Right atrium auricular region (tissue), 2 donors: ENCODE data around the gene SCARB1. TPM values are rescaled to one million over a fixed set of nuclear protein-coding genes. Genes with fewer than 3 reads are reported as not detected.

Experiments used
- DNase-seq: peaks from one replicate; pipeline ENCODE4 v3.0.0-alpha.2; 2019; ENCODE audit warnings: low spot score
- H3K27ac ChIP-seq, 2 donors: fragments of 200-600 bp; sonication (generic); 1 replicate in 1 of 2; 2 replicates in 1 of 2; pipeline ENCODE4 v1.5.1; 2016 to 2019
- H3K27me3 ChIP-seq, 2 donors: fragments of 200-600 bp; sonication (generic); one replicate each; pipeline versions ENCODE4 v1.5.1 to v1.6.0; 2017 to 2019
- H3K36me3 ChIP-seq: fragments of 200-600 bp; sonication (generic); one replicate; pipeline ENCODE4 v1.5.1; 2016
- H3K4me1 ChIP-seq, 2 donors: fragments of 200-600 bp; sonication (generic); one replicate each; pipeline versions ENCODE4 v1.5.1 to v1.6.0; 2017 to 2019
- H3K4me3 ChIP-seq, 2 donors: fragments of 200-600 bp; sonication (generic); 1 replicate in 1 of 2; 2 replicates in 1 of 2; pipeline ENCODE4 v1.5.1; 2017 to 2019; ENCODE audit warnings: mild to moderate bottlenecking in 1 of 2, moderate library complexity in 1 of 2
- H3K9me3 ChIP-seq, 2 donors: fragments of 200-600 bp; sonication (generic); one replicate each; pipeline ENCODE4 v1.5.1; 2019
- total RNA-seq, 2 donors: library from RNA; depleted of rRNA; stranded (reverse); fragments of >200 nt; gene quantifications; one replicate each; pipeline ENCODE4 v1.1.0, GENCODE V29; 2016
- TF ChIP-seq, protein P1 (sequence below), 2 donors: fragments of 200-600 bp; sonication (generic); IDR thresholded peaks; one replicate each; pipeline ENCODE4 v1.5.1; 2019; ENCODE audit warnings: antibody characterized with exemption in 2 of 2

The SCARB1 gene
- total RNA-seq, 2 donors from 2014 or later, result 14.9 to 22.6 TPM

DNA sequence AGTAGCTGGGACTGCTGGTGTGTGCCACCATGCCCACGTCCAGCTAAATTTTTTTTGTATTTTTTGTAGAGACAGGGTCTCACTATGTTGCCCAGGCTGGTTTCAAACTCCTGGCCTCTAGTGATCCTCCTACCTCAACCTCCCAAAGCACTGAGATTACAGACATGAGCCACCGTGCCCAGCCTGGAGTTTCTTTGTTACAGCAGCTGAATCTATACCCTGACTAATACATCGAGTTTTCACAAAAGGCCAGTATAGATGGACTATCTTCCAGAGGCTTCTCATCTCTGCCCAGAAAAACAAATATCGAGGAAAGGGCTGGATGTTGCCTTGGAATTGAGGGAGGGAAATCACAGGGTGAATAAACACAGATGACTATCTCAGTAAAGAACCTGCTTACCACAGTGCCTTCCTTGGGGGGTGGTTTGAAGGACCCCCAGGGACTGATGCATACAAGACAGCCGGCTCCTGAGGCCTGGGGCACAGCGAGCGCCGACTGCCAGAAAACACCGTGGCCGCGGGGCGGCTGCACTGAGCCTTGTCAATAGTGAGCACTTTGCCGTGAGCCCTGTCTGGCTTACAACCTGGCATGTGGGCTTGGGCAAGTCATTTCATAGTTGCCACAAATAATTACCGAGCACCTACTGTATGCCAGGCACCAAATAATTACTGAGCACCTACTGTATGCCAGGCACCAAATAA is 111.9 kb downstream of the SCARB1 start:
- Histone ChIP-seq H3K9me3 (no peaks in the 10 kb centered on the region), H3K36me3 (no peaks in the 10 kb centered on the region), H3K27ac (no peak overlapping the region), H3K27me3 (no peaks in the 10 kb centered on the region), H3K4me1 (peaks cover 0 to 40% of the 10 kb centered on the region in 2 donors), H3K4me3 (no peak overlapping the region)
- DNase-seq, result no peak
- TF ChIP-seq, protein P1, sequence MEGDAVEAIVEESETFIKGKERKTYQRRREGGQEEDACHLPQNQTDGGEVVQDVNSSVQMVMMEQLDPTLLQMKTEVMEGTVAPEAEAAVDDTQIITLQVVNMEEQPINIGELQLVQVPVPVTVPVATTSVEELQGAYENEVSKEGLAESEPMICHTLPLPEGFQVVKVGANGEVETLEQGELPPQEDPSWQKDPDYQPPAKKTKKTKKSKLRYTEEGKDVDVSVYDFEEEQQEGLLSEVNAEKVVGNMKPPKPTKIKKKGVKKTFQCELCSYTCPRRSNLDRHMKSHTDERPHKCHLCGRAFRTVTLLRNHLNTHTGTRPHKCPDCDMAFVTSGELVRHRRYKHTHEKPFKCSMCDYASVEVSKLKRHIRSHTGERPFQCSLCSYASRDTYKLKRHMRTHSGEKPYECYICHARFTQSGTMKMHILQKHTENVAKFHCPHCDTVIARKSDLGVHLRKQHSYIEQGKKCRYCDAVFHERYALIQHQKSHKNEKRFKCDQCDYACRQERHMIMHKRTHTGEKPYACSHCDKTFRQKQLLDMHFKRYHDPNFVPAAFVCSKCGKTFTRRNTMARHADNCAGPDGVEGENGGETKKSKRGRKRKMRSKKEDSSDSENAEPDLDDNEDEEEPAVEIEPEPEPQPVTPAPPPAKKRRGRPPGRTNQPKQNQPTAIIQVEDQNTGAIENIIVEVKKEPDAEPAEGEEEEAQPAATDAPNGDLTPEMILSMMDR (IDR thresholded peaks at IDR 0.05), result no peak

DNA sequence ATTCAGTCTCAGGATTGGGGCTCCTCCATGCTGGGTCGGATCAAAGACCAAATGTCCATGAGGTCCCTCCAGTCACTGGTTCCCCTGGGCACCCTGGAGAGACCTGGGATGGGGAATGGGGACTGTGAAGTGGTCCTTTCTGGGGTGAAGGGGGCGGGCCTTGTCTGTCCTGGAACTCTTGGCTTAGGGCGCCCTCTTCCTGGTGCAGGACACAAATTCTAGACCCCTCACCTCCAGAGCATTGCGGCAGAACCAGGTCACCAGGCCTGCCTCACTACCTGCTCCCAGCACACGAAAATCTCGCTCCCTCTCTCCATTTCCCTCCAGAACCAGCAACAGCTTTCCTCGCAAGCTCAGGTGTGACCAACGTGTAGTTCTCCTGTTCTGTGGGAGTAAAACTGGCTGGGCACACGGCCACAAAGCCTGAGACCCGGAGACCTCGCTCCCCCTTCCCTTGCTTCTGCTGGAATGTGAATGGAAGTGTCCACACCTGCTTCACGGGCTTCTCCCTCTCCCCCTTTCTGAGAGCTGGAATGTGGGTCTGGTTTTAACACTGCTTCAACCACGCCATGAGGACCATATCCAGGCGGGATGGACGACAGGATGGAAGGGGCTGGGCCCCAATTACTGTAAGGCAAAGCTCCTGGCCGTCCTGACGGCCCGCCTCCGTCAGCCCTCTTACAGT is 112.7 kb downstream of the SCARB1 start:
- no peaks in the 10 kb centered on the region for H3K36me3 ChIP-seq
- no peak overlapping the region for H3K4me3 ChIP-seq
- H3K9me3 ChIP-seq, result no peaks in the 10 kb centered on the region
- no peaks in the 10 kb centered on the region for H3K27me3 ChIP-seq
- TF ChIP-seq, protein P1 (IDR thresholded peaks at IDR 0.05), result no peak
- DNase-seq, result no peak
- H3K4me1 ChIP-seq, result peaks cover 6 to 46% of the 10 kb centered on the region in 2 donors
- no peak overlapping the region for H3K27ac ChIP-seq

DNA sequence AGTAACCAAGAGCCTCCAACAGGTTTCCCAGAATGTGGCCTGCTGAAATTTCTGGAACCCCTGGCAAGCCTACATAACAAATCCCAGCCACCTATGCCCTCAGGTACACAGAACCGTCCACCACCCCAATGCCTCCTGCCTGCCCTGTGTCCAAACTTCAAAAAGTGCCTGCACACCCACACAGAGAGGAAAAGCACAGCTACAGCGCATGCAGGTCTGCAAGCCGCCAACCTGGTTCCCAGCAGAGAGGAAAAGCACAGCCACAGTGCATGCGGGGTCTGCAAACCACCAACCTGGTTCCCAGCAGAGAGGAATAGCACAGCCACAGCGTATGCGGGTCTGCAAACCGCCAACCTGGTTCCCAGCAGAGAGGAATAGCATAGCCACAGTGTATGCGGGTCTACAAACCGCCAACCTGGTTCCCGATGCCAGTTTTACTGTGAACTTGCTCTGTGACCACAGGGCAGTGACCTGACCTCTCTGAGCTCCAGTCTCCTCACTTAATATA is 113.5 kb downstream of the SCARB1 start:
- Histone ChIP-seq H3K27me3 (no peaks in the 10 kb centered on the region), H3K9me3 (no peaks in the 10 kb centered on the region), H3K4me3 (no peak overlapping the region), H3K27ac (no peak overlapping the region), H3K36me3 (no peaks in the 10 kb centered on the region), H3K4me1 (peaks cover 6 to 47% of the 10 kb centered on the region in 2 donors)
- DNase-seq, result no peak
- TF ChIP-seq, protein P1 (IDR thresholded peaks at IDR 0.05), result no peak

DNA sequence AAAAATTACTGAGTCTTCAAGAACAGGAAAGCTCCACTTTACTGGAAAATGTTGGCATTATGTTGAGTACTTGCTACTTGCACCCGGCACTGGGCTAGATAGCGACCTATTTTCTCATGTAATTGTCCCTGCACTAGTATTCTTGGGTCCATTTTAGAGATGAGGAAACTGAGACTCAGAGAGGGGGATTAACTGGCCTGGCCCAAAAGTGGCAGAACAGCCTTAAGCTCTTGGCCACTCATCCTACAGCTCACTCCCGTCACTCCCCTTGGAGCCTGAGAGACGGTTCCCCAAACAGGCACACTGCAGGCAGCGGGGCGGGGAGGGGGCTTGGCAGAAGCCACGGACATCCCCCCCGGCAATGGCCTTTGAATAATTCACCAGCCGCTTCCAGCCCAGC is 113.9 kb downstream of the SCARB1 start:
- no peak overlapping the region for H3K27ac ChIP-seq
- H3K27me3 ChIP-seq, result no peaks in the 10 kb centered on the region
- TF ChIP-seq, protein P1 (IDR thresholded peaks at IDR 0.05), result no peak
- H3K4me1 ChIP-seq, result peaks cover 6 to 44% of the 10 kb centered on the region in 2 donors
- DNase-seq, result no peak
- no peaks in the 10 kb centered on the region for H3K36me3 ChIP-seq
- no peaks in the 10 kb centered on the region for H3K9me3 ChIP-seq
- no peak overlapping the region for H3K4me3 ChIP-seq

DNA sequence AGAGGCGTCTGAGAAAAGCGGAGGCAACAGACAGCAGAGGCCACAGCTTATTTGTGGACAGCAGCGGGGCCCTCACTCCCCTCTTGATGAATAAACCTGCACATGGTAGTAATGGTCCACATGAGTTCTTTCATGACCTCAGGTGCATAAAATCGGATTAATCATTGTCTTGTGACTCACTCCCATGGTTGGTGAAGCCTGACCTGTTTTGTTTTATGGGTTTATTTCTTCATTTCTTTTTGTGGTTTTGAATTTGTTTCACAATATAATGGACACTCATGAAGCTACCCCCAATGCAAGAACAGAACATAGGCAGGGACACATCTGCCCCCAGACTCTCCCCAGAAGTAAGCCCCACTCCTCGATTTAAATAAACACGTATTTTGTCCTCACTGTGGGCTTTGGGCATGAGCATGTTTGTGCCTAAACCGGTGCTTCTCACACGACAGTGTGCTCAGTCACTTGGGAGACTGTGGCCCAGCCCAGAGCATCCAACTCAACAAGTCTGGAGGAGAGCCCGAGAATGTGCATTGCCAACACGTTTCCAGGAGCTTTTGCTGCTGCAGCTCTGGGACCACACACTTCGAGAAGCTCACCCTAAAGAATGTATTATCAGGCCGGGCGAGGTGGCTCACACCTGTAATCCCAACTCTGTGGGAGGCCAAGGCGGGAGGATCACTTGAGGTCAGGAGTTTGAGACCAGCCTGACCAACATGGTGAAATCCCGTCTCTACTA is 116.1 kb downstream of the SCARB1 start:
- Histone ChIP-seq H3K27me3 (no peaks in the 10 kb centered on the region), H3K9me3 (no peaks in the 10 kb centered on the region), H3K4me1 (peaks cover 6 to 26% of the 10 kb centered on the region in 2 donors), H3K4me3 (no peak overlapping the region), H3K36me3 (no peaks in the 10 kb centered on the region), H3K27ac (no peak overlapping the region)
- DNase-seq, result no peak
- TF ChIP-seq, protein P1 (IDR thresholded peaks at IDR 0.05), result no peak
